Stimulated activated naive CD8-positive, alpha-beta T cell treated with anti-CD3 and anti-CD28 coated beads, Interleukin-15, amount 100 ng/mL, for 72 hours (primary cell): ENCODE data around the gene SMCO1.
A peak's percentile ranks its signal among the peaks of the same experiment; 100 is the strongest.
"Not testable (repeated sequence)": the region's sequence is repeated elsewhere in the genome, so short reads cannot be mapped to it uniquely, and the experiment has no call there.

Experiments
- ATAC-seq: fragments of 150-1000 bp; cut with Tn5 transposase; 2 replicates; pipeline ENCODE4 v1.10.0; 2021; ENCODE audit warnings: mild to moderate bottlenecking, moderate library complexity
- DNase-seq, 2 donors: peaks; one replicate each; pipeline ENCODE4 v3.0.0; 2021 to 2022
- H3K27ac Mint-ChIP-seq, 2 donors: one replicate each; pipeline ENCODE4 v1.8.0; 2022; ENCODE audit warnings: mild to moderate bottlenecking in 2 of 2, mixed read lengths in 2 of 2, moderate library complexity in 2 of 2
- H3K27me3 Mint-ChIP-seq: one replicate; pipeline ENCODE4 v1.8.0; 2022; ENCODE audit warnings: mixed read lengths
- H3K4me1 Mint-ChIP-seq: one replicate; pipeline ENCODE4 v1.8.0; 2022; ENCODE audit warnings: mild to moderate bottlenecking, mixed read lengths
- H3K4me3 Mint-ChIP-seq, 2 donors: one replicate each; pipeline ENCODE4 v1.8.0; 2022; ENCODE audit warnings: mild to moderate bottlenecking in 2 of 2, mixed read lengths in 2 of 2, moderate library complexity in 1 of 2
- H3K9me3 Mint-ChIP-seq, 2 donors: one replicate each; pipeline ENCODE4 v1.8.0; 2022; ENCODE audit warnings: mixed read lengths in 2 of 2

The SMCO1 gene

GRCh38 chr3:196511108-196511507 is 4.0 kb downstream of the SMCO1 start:
- not testable (repeated sequence) for H3K27ac Mint-ChIP-seq, H3K4me3 Mint-ChIP-seq, H3K27me3 Mint-ChIP-seq, H3K4me1 Mint-ChIP-seq, ATAC-seq, DNase-seq
- peaks cover 13 to 15% of the 10 kb centered on the region in 2 donors for H3K9me3 Mint-ChIP-seq

DNA sequence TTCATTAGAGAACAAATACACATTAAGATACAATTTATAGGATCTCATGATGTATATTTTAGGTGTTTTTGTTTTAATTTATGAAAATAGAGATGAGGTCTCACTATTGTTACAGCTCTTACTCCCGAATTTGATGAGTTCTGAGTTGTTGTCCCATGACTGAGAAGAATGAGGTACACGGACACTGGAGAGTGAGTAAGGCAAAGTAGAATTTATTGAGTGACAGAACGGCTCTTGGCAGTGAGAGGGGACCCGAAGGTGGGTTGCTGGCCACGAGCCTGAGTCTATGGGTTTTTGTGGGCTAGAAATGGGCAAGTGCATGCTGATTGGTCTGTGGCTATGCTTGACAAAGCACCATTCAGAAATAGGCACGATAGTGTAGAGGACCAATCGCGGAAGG is 8.5 kb downstream of the SMCO1 start:
- no peaks in the 10 kb centered on the region for H3K27me3 Mint-ChIP-seq
- no peak for ATAC-seq
- DNase-seq = no peak
- no peak overlapping the region for H3K27ac Mint-ChIP-seq
- no peak overlapping the region for H3K4me3 Mint-ChIP-seq
- peaks cover 10% of the 10 kb centered on the region for H3K4me1 Mint-ChIP-seq
- H3K9me3 Mint-ChIP-seq = peaks cover 14 to 17% of the 10 kb centered on the region in 2 donors

DNA sequence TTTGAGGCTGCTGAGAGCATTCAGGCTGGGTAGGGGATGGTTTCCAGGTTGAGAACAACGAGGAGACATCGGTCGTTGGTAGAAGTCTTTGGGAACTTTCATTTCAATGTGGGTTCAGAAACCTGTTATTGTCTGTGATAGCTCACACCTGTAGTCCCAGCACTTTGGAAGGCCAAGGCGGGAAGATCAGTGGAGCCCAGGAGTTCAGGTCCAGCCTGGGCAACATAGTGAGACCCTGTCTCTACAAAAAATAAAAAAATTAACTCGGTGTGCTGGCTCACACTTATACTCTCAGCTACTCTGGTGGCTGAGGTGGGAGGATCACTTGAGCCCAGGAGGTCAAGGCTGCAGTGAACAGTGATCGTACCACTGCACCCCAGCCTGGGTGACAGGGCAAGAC is 10.6 kb downstream of the SMCO1 start:
- Mint-ChIP-seq H3K9me3 (peaks cover 14 to 17% of the 10 kb centered on the region in 2 donors), H3K4me1 (peaks cover 20% of the 10 kb centered on the region), H3K27me3 (no peaks in the 10 kb centered on the region), H3K4me3 (no peak overlapping the region), H3K27ac (no peak overlapping the region)
- DNase-seq = no peak
- ATAC-seq = no peak

DNA sequence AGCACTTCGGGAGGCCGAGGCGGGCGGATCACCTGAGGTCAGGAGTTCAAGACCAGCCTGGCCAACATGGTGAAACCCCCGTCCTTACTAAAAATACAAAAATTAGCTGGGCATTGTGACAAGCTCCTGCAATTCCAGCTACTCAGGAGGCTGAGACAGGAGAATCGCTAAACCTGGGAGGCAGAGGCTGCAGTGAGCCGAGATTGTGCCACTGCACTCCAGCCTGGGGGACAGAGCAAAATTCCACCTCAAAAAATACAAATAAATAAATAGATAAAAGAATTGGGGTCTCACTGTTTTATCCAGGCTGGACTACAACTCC is 11.1 kb downstream of the SMCO1 start:
- peak overlapping the region in 1 of 2 donors; percentile 73 for H3K27ac Mint-ChIP-seq
- DNase-seq, ATAC-seq, H3K27me3 Mint-ChIP-seq: not testable (repeated sequence)
- H3K4me1 Mint-ChIP-seq = peaks cover 25% of the 10 kb centered on the region
- H3K4me3 Mint-ChIP-seq = peak overlapping the region; percentile 83 to 90
- H3K9me3 Mint-ChIP-seq = peaks cover 14 to 17% of the 10 kb centered on the region in 2 donors

- no peaks in the 10 kb centered on the region for H3K27me3 Mint-ChIP-seq
- peak within 1 kb of the TSS; percentile 98 to 99 for H3K27ac Mint-ChIP-seq
- peak; percentile 87 for ATAC-seq
These were observed 11.7 kb downstream of the SMCO1 start, which contains the start of gene RNF168 for GRCh38 chr3:196503196-196504076. TSS of gene RNF168 (minus strand) at chr3:196503768. CDS start at chr3:196503173, 595 bp downstream.

GRCh38 chr3:196502775-196503195 is 12.4 kb downstream of the SMCO1 start:
- Mint-ChIP-seq H3K4me3 (peak overlapping the region; percentile 83 to 90), H3K27ac (peak overlapping the region; percentile 98 to 99), H3K9me3 (peaks cover 14 to 17% of the 10 kb centered on the region in 2 donors), H3K27me3 (no peaks in the 10 kb centered on the region), H3K4me1 (peaks cover 35% of the 10 kb centered on the region)
- ATAC-seq = peak; percentile 63
- DNase-seq = peak; percentile 68 to 74

More at GRCh38 chr3:196503196-196504076, 11.7 kb downstream of the SMCO1 start, which contains the start of gene RNF168:
- peaks cover 14 to 17% of the 10 kb centered on the region in 2 donors for H3K9me3 Mint-ChIP-seq
- peaks cover 31% of the 10 kb centered on the region for H3K4me1 Mint-ChIP-seq
- peak within 1 kb of the TSS; percentile 83 to 90 for H3K4me3 Mint-ChIP-seq
- DNase-seq = peak; percentile 93 to 96

DNA sequence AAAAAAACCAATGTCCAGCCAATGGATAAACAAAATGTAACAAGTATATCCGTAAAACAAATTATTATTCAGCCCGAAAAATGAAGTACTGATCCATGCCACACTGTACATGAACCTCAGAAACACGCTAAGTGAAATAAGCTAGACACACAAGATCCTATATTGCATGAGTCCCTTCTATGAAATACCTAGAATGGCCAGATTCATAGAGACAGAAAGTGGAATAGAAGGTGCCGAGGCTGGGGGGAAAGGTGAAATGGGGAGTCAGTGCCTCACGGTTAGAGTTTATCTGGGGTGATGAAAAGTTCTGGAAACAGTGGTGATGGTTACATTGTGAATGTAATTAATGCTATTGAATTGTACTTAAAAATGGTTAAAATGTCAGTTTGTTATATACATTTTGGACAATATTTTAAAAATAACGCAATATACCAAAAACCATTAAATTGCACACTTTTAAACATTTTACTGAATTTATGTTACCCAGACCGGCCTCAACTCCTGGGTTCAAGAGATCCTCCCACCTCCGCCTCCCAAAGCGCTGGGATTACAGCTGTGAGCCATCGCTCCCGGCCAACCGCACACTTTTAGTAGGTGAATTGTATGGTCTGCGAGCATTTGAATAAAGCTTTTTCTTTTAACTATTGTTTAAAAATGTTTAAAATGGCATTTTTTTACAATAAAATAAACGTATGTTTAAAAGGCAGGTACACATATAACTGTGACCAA is 13.7 kb downstream of the SMCO1 start:
- ATAC-seq = no peak
- peak overlapping the region; percentile 2 to 98 for H3K27ac Mint-ChIP-seq
- H3K9me3 Mint-ChIP-seq = peaks cover 9 to 11% of the 10 kb centered on the region in 2 donors
- no peaks in the 10 kb centered on the region for H3K27me3 Mint-ChIP-seq
- peak overlapping the region; percentile 83 to 90 for H3K4me3 Mint-ChIP-seq
- peak in 1 of 2 donors; percentile 30 for DNase-seq
- peaks cover 38% of the 10 kb centered on the region for H3K4me1 Mint-ChIP-seq

- DNase-seq = no peak
- H3K27ac Mint-ChIP-seq = peak overlapping the region; percentile 90 to 98
- peaks cover 43% of the 10 kb centered on the region for H3K4me1 Mint-ChIP-seq
These were observed 15.2 kb downstream of the SMCO1 start for GRCh38 chr3:196499807-196500524.

DNA sequence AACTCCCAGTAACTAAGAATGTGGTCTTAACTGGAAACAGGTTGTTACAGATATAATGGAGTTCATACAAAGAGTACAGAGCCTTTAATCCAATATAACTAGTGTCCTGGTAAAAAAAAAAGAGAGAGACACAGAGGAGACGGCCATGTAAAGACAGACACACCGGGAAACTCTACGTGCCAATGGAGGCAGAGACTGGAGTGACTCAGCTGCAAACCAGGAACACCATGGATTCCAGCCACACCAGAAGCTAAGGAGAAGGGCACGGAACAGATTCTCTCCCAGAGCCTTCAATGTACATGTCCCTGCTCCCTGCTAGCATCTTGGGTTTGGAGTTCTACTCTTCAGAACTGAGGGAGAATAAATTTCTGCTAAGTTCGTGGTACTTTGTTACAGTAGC is 16.1 kb downstream of the SMCO1 start:
- no peak for DNase-seq
- ATAC-seq = no peak
- Mint-ChIP-seq H3K27me3 (no peaks in the 10 kb centered on the region), H3K9me3 (no peaks in the 10 kb centered on the region), H3K4me3 (peak overlapping the region; percentile 83 to 90), H3K4me1 (peaks cover 37% of the 10 kb centered on the region), H3K27ac (no peak overlapping the region)

More at GRCh38 chr3:196499807-196500524, 15.2 kb downstream of the SMCO1 start:
- no peak for ATAC-seq
- Mint-ChIP-seq H3K27me3 (no peaks in the 10 kb centered on the region), H3K9me3 (no peaks in the 10 kb centered on the region), H3K4me3 (peak overlapping the region; percentile 83 to 90)

DNA sequence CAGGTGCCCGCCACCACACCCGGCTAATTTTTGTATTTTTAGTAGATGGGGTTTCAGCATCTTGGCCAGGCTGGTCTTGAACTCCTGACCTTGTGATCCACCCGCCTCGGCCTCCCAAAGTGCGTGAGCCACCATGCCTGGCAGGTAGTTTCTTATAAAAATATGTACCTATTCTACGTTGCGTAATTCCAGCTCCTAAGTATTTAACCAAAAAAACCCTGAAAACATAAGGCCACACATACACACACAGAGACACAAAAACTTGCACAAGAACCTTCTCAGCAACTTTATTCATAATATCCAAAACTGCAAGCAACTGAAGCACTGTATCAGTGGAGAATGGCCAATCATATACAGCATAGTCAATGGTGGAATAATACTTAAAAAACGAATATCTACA is 16.8 kb downstream of the SMCO1 start:
- Mint-ChIP-seq H3K4me3 (no peak overlapping the region), H3K27me3 (no peaks in the 10 kb centered on the region), H3K9me3 (no peaks in the 10 kb centered on the region), H3K4me1 (peaks cover 33% of the 10 kb centered on the region), H3K27ac (no peak overlapping the region)
- no peak for ATAC-seq
- no peak for DNase-seq

DNA sequence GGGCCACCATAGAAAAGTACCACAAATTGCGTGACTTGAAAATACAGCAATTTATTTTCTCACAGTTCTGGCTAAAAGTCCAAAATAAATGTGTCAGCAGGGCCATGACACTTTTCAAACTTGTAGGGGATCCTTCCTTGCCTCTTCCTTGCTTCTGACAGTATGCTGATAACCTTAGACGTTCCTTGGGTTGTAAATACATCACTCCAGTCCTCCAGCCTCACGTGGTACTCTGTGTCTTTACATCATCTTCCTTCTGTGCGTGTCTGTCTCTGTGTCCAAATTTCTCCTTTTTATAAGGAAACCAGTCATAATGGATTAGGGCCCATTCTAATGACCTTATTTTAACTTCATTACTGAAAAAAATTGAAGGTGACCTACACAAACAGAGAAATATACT is 19.0 kb downstream of the SMCO1 start:
- ATAC-seq = no peak
- no peaks in the 10 kb centered on the region for H3K9me3 Mint-ChIP-seq
- H3K4me1 Mint-ChIP-seq = peaks cover 45% of the 10 kb centered on the region

DNA sequence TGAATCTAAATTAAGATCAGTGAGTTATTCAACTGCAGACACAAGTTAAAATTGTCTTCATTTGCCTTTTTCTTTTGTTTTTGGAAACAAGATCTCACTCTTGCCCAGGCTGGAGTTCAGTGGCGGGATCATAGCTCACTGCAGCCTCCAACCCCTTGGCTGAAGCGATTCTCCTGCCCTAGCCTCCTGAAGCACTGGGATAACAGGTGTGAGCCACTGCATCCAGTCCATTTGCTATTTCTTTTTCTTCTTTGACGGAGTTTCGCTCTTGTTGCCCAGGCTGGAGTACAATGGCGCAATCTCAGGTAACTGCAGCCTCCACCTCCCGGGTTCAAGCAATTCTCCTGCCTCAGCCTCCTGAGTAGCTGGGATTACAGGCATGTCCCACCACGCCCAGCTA is 21.9 kb downstream of the SMCO1 start:
- peaks cover 35% of the 10 kb centered on the region for H3K4me1 Mint-ChIP-seq

More for the DNA sequence above, 19.0 kb downstream of the SMCO1 start:
- Mint-ChIP-seq H3K4me3 (no peak overlapping the region), H3K27ac (no peak overlapping the region), H3K27me3 (no peaks in the 10 kb centered on the region)
- no peak for DNase-seq

DNA sequence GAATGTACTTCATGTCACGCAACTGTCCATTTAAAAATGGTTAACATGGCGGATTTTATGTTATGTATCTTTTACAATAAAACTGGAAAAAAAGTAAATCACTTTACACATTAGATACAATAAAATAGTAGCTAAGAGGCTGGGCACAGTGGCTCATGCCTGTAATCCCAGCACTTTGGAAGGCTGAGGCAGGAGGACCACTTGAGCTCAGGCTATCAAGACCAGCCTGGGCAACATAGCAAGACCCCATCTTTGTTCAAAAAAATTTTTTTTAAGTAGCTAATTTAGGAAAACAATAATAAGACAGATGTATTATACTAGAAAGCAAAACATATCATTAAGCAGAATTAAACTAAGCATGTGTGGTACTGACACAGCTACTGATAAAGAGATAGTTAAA is 23.1 kb downstream of the SMCO1 start:
- no peak for ATAC-seq

More for the DNA sequence above, 21.9 kb downstream of the SMCO1 start:
- DNase-seq (no peak), ATAC-seq (no peak)
- Mint-ChIP-seq H3K27ac (no peak overlapping the region), H3K9me3 (no peaks in the 10 kb centered on the region), H3K27me3 (no peaks in the 10 kb centered on the region), H3K4me3 (no peak overlapping the region)

DNA sequence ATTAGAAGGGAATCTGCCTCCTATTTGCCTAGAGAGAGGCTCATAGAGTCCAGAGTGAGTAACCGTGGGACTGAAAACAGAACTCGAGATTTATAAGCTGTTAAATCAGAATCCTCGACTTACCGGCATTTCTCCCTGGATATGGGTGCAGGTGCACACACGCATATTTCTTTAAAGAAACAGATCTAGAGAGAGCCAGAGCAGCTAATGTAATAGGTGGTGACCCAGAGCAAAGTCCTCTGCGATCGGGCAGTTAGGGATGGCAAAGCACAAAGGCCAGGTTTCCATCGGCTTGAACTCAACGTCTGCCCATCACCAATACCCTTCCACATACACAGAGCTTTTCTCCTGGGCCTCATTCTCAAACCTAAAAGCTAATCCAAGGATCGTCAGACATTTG is 25.4 kb downstream of the SMCO1 start:
- H3K27me3 Mint-ChIP-seq = no peaks in the 10 kb centered on the region

More for the DNA sequence above, 23.1 kb downstream of the SMCO1 start:
- no peak overlapping the region for H3K4me3 Mint-ChIP-seq
- no peaks in the 10 kb centered on the region for H3K27me3 Mint-ChIP-seq
- no peaks in the 10 kb centered on the region for H3K9me3 Mint-ChIP-seq
- peaks cover 33% of the 10 kb centered on the region for H3K4me1 Mint-ChIP-seq
- H3K27ac Mint-ChIP-seq = no peak overlapping the region
- DNase-seq = no peak

DNA sequence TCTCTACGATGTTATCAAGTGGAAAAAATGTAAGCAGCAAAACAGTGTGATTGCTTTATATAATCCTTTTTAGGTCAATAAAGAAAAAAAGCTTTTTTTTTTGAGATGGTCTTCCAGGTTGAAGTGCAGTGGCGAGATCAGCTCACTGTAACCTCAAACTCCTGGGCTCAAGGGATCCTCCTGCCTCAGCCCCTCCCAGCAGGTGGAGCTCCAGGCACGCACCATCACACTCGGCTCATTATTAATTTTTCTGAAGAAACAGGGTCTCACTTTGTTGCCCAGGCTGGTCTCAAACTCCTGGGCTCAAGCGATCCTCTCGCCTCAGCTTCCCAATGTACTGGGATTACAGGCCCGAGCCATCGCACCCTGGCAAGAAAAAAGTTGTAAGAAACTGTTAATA is 28.9 kb downstream of the SMCO1 start:
- Mint-ChIP-seq H3K27me3 (no peaks in the 10 kb centered on the region), H3K27ac (no peak overlapping the region), H3K4me3 (no peak overlapping the region), H3K4me1 (peaks cover 14% of the 10 kb centered on the region), H3K9me3 (no peaks in the 10 kb centered on the region)
- DNase-seq (no peak), ATAC-seq (no peak)

More for the DNA sequence above, 25.4 kb downstream of the SMCO1 start:
- no peak overlapping the region for H3K27ac Mint-ChIP-seq
- ATAC-seq (no peak), DNase-seq (no peak)
- H3K9me3 Mint-ChIP-seq = no peaks in the 10 kb centered on the region
- no peak overlapping the region for H3K4me3 Mint-ChIP-seq
- peaks cover 26% of the 10 kb centered on the region for H3K4me1 Mint-ChIP-seq
